OCI-LY3 (cell line): ENCODE results near the gene KATNIP.

ENCODE experiments used
- CTCF ChIP-seq: fragments of 200-600, 300-600 bp; sonication (generic); IDR thresholded peaks from 2 replicates; pipeline ENCODE4 v1.5.1; 2014; ENCODE audit warnings: antibody characterized with exemption, low read length, low read depth
- EZH2phosphoT487 ChIP-seq: fragments of 200-600 bp; shearing (Covaris generic); IDR thresholded peaks from 2 replicates; pipeline ENCODE4 v1.6.1; 2018; ENCODE audit warnings: antibody characterized with exemption, mixed run types, low read depth

- no peak for TF ChIP-seq CTCF
- no peak for TF ChIP-seq EZH2phosphoT487
Measured at GRCh38 chr16:27595475-27595874, 45.5 kb downstream of the KATNIP start.
